HG03558 (cell line): ENCODE data around the gene NFATC4.

Experiments used
- ATAC-seq: cut with Tn5 transposase; IDR thresholded peaks from one replicate; pipeline ENCODE4 v1.9.1; 2021; ENCODE audit warnings: moderate number of reproducible peaks; ENCODE audit not compliant: unreplicated experiment; ENCODE audit errors: extremely low read depth

The NFATC4 gene

GRCh38 chr14:24403294-24403998 is 35.5 kb downstream of the NFATC4 start:
- no peak for ATAC-seq

DNA sequence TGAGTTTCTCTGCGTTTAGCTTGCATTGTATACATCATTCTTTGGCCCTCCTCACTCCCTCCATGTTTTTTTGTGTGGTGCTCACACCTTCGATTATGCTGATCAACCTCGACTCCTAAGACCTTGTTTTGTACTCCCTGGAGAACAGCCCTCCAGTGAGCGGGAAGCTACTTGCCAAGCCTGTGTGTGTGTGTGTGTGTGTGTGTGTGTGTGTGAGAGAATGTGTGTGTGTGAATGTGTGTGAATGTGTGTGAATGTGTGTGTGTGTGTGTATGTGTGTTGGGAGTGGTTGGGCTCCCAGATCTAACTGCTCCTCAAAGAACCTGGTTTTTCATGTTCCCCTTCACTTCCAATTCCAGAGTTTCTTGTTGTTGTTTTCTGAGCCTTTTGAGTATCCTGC is 36.8 kb downstream of the NFATC4 start:
- ATAC-seq: no peak

- ATAC-seq: no peak
These were observed 38.4 kb downstream of the NFATC4 start for GRCh38 chr14:24406416-24406815.

DNA sequence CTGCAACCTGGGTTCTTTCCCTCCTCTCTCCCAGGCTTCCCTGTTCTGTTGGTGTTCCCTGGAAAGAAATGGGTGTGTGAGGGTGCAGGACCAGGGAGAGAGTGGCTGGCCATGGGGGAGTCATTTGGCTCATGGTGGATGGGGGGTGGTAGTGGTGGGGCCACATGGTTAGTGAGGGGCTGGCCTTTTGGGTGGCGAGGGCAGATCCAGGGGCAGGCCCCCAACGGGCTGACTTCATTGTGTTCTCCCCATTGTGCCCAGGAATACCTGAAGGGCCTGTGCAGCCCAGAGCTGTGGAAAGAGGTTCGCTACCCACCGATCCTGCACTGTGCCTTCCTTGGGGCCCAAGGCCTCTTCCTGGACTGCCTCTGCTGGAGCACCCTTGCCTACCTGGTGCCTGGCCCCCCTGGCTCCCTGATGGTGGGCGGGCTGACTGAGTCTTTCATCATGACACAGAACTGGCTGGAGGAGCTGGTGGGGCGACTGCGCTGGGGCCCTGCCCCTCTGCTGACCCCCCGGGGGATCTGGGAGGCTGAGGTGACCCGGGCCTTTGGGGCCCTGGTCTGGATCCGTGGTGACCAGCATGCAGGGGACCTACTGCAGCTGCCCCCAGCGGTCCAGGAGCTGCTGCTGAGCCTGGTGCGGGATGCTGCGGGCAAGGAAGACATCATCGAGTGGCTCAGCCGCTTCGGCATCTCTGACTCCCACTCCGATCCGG is 39.8 kb downstream of the NFATC4 start:
- no peak for ATAC-seq

DNA sequence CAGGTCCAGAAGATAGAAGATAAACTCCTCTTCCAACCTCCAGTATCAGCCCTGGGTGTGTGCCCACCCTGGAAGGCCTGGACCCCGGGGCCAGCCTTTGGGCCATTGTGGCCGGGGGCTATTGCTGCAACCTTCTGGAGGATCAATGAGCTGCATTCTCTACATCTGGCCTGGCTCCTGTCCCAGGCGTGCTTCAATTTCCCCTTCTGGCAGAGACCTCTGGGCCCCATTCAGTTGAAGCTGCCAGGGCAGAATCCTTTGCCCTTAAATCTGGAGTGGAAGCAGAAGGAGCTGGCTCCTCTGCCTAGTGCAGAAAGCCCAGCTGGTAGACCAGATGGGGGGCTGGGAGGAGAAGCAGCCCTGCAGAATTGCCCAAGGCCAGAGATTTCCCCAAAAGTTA is 40.8 kb downstream of the NFATC4 start:
- ATAC-seq: no peak

GRCh38 chr14:24409192-24409591 is 41.2 kb downstream of the NFATC4 start:
- no peak for ATAC-seq

GRCh38 chr14:24409956-24410355 is 42.0 kb downstream of the NFATC4 start:
- ATAC-seq: no peak

- no peak for ATAC-seq
These were observed 43.7 kb downstream of the NFATC4 start for GRCh38 chr14:24411443-24412389.

DNA sequence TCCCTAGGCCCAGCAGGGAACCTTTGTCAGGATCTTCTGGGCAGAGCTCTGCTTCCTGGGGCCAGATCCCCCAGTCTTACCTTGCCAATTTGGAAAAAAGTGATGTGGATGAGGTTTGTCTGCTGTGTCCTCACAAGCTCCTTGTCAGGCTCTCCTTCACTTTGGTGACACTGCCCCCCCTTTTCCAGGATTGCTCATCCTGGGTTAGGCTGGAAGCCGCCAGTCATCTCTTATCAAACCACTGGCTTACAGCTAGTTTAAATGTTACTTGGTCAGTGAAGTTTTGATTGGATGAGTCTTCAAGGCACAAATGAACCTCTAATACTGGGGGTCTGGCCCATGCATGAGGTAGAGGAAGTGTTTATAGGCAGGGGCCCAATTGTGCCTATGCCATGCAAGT is 46.1 kb downstream of the NFATC4 start:
- no peak for ATAC-seq

- no peak for ATAC-seq
These were observed 46.9 kb downstream of the NFATC4 start for GRCh38 chr14:24414732-24415420.

- ATAC-seq: no peak
These were observed 47.7 kb downstream of the NFATC4 start for GRCh38 chr14:24415421-24416253.

DNA sequence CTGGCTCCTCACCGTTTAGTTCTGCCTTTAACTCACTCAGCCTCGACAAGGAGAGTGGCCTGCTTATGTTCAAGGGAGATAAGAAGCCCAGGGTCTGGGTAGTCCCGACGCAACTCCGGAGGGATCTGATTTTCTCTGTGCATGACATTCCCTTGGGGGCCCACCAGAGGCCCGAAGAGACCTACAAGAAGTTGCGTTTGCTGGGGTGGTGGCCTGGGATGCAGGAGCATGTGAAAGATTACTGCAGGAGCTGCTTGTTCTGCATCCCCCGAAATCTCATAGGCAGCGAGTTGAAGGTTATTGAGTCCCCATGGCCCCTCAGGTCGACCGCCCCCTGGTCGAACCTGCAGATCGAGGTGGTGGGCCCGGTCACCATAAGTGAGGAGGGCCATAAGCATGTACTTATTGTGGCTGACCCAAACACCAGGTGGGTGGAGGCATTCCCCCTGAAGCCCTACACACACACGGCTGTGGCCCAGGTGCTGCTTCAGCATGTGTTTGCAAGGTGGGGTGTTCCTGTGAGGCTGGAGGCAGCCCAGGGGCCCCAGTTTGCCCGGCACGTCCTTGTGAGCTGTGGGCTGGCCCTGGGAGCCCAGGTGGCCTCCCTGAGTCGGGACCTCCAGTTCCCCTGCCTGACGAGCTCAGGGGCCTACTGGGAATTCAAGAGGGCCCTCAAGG is 48.4 kb downstream of the NFATC4 start:
- ATAC-seq: no peak

GRCh38 chr14:24416932-24417619 is 49.1 kb downstream of the NFATC4 start:
- ATAC-seq: no peak

DNA sequence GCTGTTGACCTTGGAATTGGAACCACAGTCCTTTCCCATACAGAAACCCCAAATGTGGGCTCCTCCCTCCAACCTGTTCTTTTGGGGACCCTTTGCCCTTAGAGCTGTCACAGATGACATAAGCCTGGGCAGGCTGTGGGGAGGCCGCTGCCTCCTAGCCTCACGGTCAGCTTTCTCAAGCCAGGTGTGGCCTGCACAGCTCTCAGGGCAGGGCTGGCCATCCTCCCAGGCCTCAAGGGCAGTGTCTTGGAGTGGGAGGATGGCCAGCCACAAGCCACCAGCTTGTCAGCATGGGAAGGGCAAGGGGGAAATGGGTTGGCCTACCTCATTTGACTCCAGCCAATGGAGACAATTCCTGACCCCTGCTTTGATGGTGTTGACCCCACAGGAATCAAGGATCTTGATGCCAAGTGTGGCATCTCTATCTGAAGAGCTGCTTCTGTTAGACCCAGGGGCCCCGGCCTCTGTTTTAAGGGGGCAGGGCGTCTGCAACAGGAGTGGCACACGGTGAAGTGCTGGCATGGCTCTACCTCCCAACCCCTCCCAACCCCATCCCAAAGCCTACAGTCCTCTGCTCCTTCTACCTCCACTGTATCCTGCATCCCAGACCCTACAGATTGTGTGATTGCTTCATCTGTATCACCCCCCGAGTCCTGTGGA is 50.0 kb downstream of the NFATC4 start:
- no peak for ATAC-seq

GRCh38 chr14:24418492-24418873 is 50.5 kb downstream of the NFATC4 start:
- ATAC-seq: no peak

GRCh38 chr14:24422261-24422660 is 54.3 kb downstream of the NFATC4 start:
- ATAC-seq: no peak

- ATAC-seq: no peak
These were observed 55.0 kb downstream of the NFATC4 start for GRCh38 chr14:24422694-24423601.
